H1 (cell line): ENCODE data around the gene C19orf25. TPM values are rescaled to one million over a fixed set of nuclear protein-coding genes. Genes with fewer than 3 reads are reported as not detected.

Experiments
- SUZ12 ChIP-seq: fragments of 200-600 bp; sonication (generic); IDR thresholded peaks from 2 replicates; pipeline ENCODE4 v1.6.1; 2012; ENCODE audit warnings: mild to moderate bottlenecking, inconsistent platforms, low read length, moderate library complexity, mixed read lengths
- TAF7 ChIP-seq: optimal IDR thresholded peaks from 2 replicates; pipeline ENCODE3; 2011; ENCODE audit warnings: low read depth, mild to moderate bottlenecking, inconsistent platforms, low read length, moderate library complexity, borderline replicate concordance
- polyA plus RNA-seq, 7 experiments: library from polyadenylated mRNA; depleted of rRNA in 3 of 7; stranded (reverse) in 5 of 7; unstranded in 2 of 7; fragments of >200 nt in 5 of 7; fragments of 200-250 nt in 2 of 7; gene quantifications; 1 replicate in 5 of 7; 2 replicates in 1 of 7; 4 replicates in 1 of 7; pipeline versions ENCODE4 v1.2.1 to v1.2.3, GENCODE V29; 2011 to 2013; ENCODE audit warnings: missing spikeins in 2 of 7, mixed read lengths in 2 of 7
- total RNA-seq: library from RNA; stranded (reverse); fragmentation: NEBNext Ultra II Directional; extraction: Animal tissue kit (Norgen Biotek cat#: 25700); gene quantifications from 2 replicates; pipeline ENCODE4 v1.2.1, GENCODE V29; 2021
- TF ChIP-seq, protein P1 (sequence below): fragments of 300-600 bp; sonication (generic); IDR thresholded peaks from 2 replicates; pipeline ENCODE4 v1.7.1; 2012; ENCODE audit warnings: low read length, moderate library complexity, mild to moderate bottlenecking, inconsistent platforms; ENCODE audit not compliant: insufficient replicate concordance
- TF ChIP-seq, protein P2 (sequence below): IDR thresholded peaks from 2 replicates; pipeline ENCODE4 v1.6.1; 2012; ENCODE audit warnings: inconsistent platforms

The C19orf25 gene
- total and polyA plus RNA-seq, 2 of the 8 experiments (the other 6 are each of a cell fraction or from before 2014, with no cell fraction given): 41.3 to 67.4 TPM

DNA sequence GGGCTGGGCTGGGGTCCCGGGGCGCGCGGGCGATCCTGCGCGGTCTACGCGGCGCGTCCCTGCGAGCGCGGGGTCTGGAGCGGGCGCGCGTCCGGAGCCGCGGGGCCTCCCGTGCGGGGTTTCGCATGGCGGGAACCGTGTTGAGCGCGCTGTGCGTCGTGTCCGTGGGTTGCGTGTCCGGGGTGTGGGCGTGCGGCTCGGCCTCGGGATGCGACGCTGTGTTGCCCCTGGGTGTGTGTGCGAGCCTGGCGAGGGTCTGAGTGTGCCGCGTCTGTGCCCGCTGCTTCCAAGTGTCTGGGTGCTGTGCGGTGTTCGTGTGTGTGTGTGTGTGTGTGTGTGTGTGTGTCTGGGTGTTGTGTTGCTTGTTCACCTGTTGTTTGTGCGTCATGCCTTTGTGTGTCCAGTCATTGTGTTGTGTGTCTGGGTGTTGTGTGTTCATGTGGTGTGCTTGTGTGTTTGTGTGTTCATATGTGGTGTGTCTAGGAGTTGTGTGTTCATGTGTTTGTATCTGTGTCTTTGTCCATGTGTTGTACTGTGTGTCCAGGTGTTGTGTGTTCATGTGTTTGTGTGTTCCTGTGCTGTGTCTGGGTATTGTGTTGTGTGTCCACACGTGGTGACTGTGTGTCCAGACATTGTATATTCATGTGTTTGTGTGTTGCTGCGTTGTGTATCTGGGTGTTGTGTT lies 45.4 kb upstream of the C19orf25 start (continued):
- TF ChIP-seq, protein P1, sequence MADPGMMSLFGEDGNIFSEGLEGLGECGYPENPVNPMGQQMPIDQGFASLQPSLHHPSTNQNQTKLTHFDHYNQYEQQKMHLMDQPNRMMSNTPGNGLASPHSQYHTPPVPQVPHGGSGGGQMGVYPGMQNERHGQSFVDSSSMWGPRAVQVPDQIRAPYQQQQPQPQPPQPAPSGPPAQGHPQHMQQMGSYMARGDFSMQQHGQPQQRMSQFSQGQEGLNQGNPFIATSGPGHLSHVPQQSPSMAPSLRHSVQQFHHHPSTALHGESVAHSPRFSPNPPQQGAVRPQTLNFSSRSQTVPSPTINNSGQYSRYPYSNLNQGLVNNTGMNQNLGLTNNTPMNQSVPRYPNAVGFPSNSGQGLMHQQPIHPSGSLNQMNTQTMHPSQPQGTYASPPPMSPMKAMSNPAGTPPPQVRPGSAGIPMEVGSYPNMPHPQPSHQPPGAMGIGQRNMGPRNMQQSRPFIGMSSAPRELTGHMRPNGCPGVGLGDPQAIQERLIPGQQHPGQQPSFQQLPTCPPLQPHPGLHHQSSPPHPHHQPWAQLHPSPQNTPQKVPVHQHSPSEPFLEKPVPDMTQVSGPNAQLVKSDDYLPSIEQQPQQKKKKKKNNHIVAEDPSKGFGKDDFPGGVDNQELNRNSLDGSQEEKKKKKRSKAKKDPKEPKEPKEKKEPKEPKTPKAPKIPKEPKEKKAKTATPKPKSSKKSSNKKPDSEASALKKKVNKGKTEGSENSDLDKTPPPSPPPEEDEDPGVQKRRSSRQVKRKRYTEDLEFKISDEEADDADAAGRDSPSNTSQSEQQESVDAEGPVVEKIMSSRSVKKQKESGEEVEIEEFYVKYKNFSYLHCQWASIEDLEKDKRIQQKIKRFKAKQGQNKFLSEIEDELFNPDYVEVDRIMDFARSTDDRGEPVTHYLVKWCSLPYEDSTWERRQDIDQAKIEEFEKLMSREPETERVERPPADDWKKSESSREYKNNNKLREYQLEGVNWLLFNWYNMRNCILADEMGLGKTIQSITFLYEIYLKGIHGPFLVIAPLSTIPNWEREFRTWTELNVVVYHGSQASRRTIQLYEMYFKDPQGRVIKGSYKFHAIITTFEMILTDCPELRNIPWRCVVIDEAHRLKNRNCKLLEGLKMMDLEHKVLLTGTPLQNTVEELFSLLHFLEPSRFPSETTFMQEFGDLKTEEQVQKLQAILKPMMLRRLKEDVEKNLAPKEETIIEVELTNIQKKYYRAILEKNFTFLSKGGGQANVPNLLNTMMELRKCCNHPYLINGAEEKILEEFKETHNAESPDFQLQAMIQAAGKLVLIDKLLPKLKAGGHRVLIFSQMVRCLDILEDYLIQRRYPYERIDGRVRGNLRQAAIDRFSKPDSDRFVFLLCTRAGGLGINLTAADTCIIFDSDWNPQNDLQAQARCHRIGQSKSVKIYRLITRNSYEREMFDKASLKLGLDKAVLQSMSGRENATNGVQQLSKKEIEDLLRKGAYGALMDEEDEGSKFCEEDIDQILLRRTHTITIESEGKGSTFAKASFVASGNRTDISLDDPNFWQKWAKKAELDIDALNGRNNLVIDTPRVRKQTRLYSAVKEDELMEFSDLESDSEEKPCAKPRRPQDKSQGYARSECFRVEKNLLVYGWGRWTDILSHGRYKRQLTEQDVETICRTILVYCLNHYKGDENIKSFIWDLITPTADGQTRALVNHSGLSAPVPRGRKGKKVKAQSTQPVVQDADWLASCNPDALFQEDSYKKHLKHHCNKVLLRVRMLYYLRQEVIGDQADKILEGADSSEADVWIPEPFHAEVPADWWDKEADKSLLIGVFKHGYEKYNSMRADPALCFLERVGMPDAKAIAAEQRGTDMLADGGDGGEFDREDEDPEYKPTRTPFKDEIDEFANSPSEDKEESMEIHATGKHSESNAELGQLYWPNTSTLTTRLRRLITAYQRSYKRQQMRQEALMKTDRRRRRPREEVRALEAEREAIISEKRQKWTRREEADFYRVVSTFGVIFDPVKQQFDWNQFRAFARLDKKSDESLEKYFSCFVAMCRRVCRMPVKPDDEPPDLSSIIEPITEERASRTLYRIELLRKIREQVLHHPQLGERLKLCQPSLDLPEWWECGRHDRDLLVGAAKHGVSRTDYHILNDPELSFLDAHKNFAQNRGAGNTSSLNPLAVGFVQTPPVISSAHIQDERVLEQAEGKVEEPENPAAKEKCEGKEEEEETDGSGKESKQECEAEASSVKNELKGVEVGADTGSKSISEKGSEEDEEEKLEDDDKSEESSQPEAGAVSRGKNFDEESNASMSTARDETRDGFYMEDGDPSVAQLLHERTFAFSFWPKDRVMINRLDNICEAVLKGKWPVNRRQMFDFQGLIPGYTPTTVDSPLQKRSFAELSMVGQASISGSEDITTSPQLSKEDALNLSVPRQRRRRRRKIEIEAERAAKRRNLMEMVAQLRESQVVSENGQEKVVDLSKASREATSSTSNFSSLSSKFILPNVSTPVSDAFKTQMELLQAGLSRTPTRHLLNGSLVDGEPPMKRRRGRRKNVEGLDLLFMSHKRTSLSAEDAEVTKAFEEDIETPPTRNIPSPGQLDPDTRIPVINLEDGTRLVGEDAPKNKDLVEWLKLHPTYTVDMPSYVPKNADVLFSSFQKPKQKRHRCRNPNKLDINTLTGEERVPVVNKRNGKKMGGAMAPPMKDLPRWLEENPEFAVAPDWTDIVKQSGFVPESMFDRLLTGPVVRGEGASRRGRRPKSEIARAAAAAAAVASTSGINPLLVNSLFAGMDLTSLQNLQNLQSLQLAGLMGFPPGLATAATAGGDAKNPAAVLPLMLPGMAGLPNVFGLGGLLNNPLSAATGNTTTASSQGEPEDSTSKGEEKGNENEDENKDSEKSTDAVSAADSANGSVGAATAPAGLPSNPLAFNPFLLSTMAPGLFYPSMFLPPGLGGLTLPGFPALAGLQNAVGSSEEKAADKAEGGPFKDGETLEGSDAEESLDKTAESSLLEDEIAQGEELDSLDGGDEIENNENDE: no peak
- TF ChIP-seq, protein P2, sequence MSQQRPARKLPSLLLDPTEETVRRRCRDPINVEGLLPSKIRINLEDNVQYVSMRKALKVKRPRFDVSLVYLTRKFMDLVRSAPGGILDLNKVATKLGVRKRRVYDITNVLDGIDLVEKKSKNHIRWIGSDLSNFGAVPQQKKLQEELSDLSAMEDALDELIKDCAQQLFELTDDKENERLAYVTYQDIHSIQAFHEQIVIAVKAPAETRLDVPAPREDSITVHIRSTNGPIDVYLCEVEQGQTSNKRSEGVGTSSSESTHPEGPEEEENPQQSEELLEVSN: no peak
- TF ChIP-seq TAF7 (no peak), SUZ12 (peak; percentile 73; the same call in 1 of the 2 replicates)
